ENCODE results near the gene SLF1. TPM values are rescaled to one million over a fixed set of nuclear protein-coding genes. Genes with fewer than 3 reads are reported as not detected.

The SLF1 gene
- total and polyA plus RNA-seq, 9 of the 15 experiments (the other 6 are each of a cell fraction or from before 2014, with no cell fraction given), result 9.8 to 31.1 (median 16.3) TPM

DNA sequence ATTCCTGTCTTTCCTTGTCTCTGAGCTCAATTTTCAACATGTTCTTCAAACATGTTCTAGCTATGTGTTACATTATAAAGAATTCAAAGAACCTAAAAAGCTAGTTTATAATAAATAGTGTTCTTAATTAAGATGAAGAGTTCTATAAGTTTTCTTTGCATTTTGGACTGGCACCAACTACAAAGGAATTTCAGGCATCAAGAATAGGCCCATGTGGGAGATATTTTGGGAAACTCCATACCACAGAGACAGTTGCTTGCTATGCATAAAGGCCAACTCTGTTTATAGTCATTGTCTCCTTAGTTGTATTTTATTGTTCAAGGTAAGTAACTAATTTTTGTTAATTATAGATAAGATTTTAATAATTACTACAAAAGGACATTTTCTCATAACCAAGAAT lies 4.5 kb downstream of the SLF1 start:
- H3K36me3 ChIP-seq (ENCODE audit: control insufficient read depth, insufficient read depth, low read length), result no peaks in the 10 kb centered on the region; the same call in 2 of the 3 replicates
- H4K20me1 ChIP-seq (replicated peaks; ENCODE audit: control insufficient read depth, insufficient read depth, low read length), result no peaks in the 10 kb centered on the region
- no peaks in the 10 kb centered on the region for H3K9me1 ChIP-seq (ENCODE audit: control insufficient read depth, insufficient read depth, low read length)
- FAIRE-seq (no peak), DNase-seq (ENCODE audit: extremely low read depth in 1 of 4, low spot score in 3 of 4) (no peak), ATAC-seq (no peak)
- no peak overlapping the region for H3K27ac ChIP-seq (ENCODE audit: extremely low read depth, low read depth, low read length)
- H3K4me3 ChIP-seq, result no peak overlapping the region
- in situ Hi-C loops (cut with MboI), result no loop called here
- peaks cover 72% of the 10 kb centered on the region for H3K79me2 ChIP-seq (ENCODE audit: control insufficient read depth, insufficient read depth, low read length)
- intact Hi-C loops (cut with micrococcal nuclease), result no loop called here
- TF ChIP-seq DMBX1 (CRISPR knock-in tag; IDR thresholded peaks at IDR 0.05; ENCODE audit: borderline replicate concordance) (no peak), PHF20 (IDR thresholded peaks at IDR 0.05; ENCODE audit: partially characterized antibody) (no peak), RBM14 (IDR thresholded peaks at IDR 0.05; ENCODE audit: borderline replicate concordance, insufficient read depth, low read depth, low read length) (no peak)
- TF ChIP-seq, protein P1, sequence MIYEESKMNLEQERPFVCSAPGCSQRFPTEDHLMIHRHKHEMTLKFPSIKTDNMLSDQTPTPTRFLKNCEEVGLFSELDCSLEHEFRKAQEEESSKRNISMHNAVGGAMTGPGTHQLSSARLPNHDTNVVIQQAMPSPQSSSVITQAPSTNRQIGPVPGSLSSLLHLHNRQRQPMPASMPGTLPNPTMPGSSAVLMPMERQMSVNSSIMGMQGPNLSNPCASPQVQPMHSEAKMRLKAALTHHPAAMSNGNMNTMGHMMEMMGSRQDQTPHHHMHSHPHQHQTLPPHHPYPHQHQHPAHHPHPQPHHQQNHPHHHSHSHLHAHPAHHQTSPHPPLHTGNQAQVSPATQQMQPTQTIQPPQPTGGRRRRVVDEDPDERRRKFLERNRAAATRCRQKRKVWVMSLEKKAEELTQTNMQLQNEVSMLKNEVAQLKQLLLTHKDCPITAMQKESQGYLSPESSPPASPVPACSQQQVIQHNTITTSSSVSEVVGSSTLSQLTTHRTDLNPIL (CRISPR knock-in tag; IDR thresholded peaks at IDR 0.05), result no peak
- TF ChIP-seq, protein P2, sequence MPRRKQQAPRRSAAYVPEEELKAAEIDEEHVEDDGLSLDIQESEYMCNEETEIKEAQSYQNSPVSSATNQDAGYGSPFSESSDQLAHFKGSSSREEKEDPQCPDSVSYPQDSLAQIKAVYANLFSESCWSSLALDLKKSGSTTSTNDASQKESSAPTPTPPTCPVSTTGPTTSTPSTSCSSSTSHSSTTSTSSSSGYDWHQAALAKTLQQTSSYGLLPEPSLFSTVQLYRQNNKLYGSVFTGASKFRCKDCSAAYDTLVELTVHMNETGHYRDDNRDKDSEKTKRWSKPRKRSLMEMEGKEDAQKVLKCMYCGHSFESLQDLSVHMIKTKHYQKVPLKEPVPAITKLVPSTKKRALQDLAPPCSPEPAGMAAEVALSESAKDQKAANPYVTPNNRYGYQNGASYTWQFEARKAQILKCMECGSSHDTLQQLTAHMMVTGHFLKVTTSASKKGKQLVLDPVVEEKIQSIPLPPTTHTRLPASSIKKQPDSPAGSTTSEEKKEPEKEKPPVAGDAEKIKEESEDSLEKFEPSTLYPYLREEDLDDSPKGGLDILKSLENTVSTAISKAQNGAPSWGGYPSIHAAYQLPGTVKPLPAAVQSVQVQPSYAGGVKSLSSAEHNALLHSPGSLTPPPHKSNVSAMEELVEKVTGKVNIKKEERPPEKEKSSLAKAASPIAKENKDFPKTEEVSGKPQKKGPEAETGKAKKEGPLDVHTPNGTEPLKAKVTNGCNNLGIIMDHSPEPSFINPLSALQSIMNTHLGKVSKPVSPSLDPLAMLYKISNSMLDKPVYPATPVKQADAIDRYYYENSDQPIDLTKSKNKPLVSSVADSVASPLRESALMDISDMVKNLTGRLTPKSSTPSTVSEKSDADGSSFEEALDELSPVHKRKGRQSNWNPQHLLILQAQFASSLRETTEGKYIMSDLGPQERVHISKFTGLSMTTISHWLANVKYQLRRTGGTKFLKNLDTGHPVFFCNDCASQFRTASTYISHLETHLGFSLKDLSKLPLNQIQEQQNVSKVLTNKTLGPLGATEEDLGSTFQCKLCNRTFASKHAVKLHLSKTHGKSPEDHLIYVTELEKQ (CRISPR knock-in tag; IDR thresholded peaks at IDR 0.05), result no peak
- TF ChIP-seq, protein P3, sequence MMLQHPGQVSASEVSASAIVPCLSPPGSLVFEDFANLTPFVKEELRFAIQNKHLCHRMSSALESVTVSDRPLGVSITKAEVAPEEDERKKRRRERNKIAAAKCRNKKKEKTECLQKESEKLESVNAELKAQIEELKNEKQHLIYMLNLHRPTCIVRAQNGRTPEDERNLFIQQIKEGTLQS (IDR thresholded peaks at IDR 0.05), result no peak
- TF ChIP-seq, protein P3 (CRISPR knock-in tag; conservative IDR thresholded peaks at IDR 0.05), result no peak
- H3K4me1 ChIP-seq (replicated peaks in 1 of 2; ENCODE audit: control insufficient read depth in 2 of 2, insufficient read depth in 2 of 2, low read length in 2 of 2), result peaks cover 3 to 4% of the 10 kb centered on the region in 2 experiments; a peak in 2 of 5 replicates
- H3K9ac ChIP-seq (ENCODE audit: insufficient read depth in 1 of 2, low read depth in 2 of 2, low read length in 2 of 2), result no peak overlapping the region
- no peak overlapping the region for H3K4me2 ChIP-seq (ENCODE audit: insufficient read depth, low read length)
- POLR2A ChIA-PET, result no interaction called here
- H3K9me3 ChIP-seq (replicated peaks; ENCODE audit: control insufficient read depth, insufficient read depth, low read depth, low read length), result no peaks in the 10 kb centered on the region
- BruUV-seq (replicated peaks), result no TSS peak
- no peak overlapping the region for H2AFZ ChIP-seq (ENCODE audit: low read depth, low read length)
- H3K27me3 ChIP-seq (ENCODE audit: control insufficient read depth in 2 of 2, insufficient read depth in 2 of 2, low read length in 2 of 2), result no peaks in the 10 kb centered on the region
- CTCF ChIA-PET (ENCODE audit: low intra/inter-chr PET ratio), result no interaction called here

All from K562 (cell line).